ENCODE measurements around the gene CNKSR1. TPM values are rescaled to one million over a fixed set of nuclear protein-coding genes. Genes with fewer than 3 reads are reported as not detected.

The CNKSR1 gene
- total and polyA plus RNA-seq, 2 of the 13 experiments (the other 11 are each of a cell fraction or from before 2014, with no cell fraction given) = 3.4 to 8.9 TPM

DNA sequence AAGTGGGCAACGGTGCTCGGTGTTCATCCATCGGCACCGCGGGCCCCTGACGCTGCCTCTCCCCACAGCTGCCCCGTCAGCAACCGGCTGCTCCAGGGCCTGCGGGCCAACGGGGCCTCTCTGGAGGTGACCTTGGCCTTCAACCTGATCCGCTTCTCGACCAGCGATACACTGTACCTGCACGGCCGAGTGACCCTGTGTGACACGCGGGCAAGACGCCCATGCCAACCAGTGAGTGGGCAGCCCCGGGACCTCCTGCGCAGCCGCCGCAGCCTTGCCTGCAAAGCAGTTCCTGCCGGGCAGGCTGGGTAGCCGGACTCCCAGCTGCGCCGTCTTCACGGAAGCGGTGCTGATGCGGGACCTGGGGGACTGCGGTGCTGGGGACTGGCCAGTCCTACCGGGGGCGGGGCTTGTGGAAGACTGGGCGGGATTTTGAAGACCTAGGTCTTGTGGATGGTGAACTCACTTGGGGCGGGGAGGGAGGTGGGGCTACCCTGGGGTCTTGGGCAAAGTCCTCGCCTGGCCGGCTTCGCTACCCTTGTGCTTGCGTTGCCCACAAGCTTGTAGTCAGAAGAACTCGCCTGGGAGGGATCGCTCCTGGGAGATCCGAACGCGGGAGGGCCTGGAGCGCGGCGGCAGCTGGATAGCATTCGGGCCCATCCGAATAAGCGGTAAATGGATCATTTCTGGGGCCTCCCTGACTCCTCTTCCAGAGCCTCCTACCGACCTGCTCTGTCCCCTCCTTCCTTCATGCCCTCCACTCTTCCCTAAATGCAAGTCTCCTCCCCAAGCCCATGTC, 47.9 kb downstream of the CNKSR1 start (continued):
- TF ChIP-seq TBX2 (CRISPR knock-in tag; IDR thresholded peaks at IDR 0.05; ENCODE audit: borderline replicate concordance) (peak; percentile 71; the same call in 1 of the 2 replicates), ZFP90 (CRISPR knock-in tag; IDR thresholded peaks at IDR 0.05; ENCODE audit: borderline replicate concordance) (0 out of 2 replicates have a peak, but pooled peaks have one; percentile 79), ZFP82 (CRISPR knock-in tag; IDR thresholded peaks at IDR 0.05; ENCODE audit: borderline replicate concordance) (no peak), MATR3 (CRISPR knock-in tag; IDR thresholded peaks at IDR 0.05) (no peak), ZNF547 (CRISPR knock-in tag; IDR thresholded peaks at IDR 0.05) (no peak; the same call in 1 of the 2 replicates)
- TF ChIP-seq, protein P1, sequence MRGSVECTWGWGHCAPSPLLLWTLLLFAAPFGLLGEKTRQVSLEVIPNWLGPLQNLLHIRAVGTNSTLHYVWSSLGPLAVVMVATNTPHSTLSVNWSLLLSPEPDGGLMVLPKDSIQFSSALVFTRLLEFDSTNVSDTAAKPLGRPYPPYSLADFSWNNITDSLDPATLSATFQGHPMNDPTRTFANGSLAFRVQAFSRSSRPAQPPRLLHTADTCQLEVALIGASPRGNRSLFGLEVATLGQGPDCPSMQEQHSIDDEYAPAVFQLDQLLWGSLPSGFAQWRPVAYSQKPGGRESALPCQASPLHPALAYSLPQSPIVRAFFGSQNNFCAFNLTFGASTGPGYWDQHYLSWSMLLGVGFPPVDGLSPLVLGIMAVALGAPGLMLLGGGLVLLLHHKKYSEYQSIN (CRISPR knock-in tag; IDR thresholded peaks at IDR 0.05; ENCODE audit: borderline replicate concordance) = no peak
- TF ChIP-seq, protein P2, sequence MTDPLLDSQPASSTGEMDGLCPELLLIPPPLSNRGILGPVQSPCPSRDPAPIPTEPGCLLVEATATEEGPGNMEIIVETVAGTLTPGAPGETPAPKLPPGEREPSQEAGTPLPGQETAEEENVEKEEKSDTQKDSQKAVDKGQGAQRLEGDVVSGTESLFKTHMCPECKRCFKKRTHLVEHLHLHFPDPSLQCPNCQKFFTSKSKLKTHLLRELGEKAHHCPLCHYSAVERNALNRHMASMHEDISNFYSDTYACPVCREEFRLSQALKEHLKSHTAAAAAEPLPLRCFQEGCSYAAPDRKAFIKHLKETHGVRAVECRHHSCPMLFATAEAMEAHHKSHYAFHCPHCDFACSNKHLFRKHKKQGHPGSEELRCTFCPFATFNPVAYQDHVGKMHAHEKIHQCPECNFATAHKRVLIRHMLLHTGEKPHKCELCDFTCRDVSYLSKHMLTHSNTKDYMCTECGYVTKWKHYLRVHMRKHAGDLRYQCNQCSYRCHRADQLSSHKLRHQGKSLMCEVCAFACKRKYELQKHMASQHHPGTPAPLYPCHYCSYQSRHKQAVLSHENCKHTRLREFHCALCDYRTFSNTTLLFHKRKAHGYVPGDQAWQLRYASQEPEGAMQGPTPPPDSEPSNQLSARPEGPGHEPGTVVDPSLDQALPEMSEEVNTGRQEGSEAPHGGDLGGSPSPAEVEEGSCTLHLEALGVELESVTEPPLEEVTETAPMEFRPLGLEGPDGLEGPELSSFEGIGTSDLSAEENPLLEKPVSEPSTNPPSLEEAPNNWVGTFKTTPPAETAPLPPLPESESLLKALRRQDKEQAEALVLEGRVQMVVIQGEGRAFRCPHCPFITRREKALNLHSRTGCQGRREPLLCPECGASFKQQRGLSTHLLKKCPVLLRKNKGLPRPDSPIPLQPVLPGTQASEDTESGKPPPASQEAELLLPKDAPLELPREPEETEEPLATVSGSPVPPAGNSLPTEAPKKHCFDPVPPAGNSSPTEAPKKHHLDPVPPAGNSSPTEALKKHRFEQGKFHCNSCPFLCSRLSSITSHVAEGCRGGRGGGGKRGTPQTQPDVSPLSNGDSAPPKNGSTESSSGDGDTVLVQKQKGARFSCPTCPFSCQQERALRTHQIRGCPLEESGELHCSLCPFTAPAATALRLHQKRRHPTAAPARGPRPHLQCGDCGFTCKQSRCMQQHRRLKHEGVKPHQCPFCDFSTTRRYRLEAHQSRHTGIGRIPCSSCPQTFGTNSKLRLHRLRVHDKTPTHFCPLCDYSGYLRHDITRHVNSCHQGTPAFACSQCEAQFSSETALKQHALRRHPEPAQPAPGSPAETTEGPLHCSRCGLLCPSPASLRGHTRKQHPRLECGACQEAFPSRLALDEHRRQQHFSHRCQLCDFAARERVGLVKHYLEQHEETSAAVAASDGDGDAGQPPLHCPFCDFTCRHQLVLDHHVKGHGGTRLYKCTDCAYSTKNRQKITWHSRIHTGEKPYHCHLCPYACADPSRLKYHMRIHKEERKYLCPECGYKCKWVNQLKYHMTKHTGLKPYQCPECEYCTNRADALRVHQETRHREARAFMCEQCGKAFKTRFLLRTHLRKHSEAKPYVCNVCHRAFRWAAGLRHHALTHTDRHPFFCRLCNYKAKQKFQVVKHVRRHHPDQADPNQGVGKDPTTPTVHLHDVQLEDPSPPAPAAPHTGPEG (CRISPR knock-in tag; IDR thresholded peaks at IDR 0.05) = peak; percentile 65; the same call in 1 of the 2 replicates
- TF ChIP-seq, protein P3, sequence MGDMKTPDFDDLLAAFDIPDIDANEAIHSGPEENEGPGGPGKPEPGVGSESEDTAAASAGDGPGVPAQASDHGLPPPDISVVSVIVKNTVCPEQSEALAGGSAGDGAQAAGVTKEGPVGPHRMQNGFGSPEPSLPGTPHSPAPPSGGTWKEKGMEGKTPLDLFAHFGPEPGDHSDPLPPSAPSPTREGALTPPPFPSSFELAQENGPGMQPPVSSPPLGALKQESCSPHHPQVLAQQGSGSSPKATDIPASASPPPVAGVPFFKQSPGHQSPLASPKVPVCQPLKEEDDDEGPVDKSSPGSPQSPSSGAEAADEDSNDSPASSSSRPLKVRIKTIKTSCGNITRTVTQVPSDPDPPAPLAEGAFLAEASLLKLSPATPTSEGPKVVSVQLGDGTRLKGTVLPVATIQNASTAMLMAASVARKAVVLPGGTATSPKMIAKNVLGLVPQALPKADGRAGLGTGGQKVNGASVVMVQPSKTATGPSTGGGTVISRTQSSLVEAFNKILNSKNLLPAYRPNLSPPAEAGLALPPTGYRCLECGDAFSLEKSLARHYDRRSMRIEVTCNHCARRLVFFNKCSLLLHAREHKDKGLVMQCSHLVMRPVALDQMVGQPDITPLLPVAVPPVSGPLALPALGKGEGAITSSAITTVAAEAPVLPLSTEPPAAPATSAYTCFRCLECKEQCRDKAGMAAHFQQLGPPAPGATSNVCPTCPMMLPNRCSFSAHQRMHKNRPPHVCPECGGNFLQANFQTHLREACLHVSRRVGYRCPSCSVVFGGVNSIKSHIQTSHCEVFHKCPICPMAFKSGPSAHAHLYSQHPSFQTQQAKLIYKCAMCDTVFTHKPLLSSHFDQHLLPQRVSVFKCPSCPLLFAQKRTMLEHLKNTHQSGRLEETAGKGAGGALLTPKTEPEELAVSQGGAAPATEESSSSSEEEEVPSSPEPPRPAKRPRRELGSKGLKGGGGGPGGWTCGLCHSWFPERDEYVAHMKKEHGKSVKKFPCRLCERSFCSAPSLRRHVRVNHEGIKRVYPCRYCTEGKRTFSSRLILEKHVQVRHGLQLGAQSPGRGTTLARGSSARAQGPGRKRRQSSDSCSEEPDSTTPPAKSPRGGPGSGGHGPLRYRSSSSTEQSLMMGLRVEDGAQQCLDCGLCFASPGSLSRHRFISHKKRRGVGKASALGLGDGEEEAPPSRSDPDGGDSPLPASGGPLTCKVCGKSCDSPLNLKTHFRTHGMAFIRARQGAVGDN (CRISPR knock-in tag; IDR thresholded peaks at IDR 0.05) = peak; percentile 90
- TF ChIP-seq, protein P4, sequence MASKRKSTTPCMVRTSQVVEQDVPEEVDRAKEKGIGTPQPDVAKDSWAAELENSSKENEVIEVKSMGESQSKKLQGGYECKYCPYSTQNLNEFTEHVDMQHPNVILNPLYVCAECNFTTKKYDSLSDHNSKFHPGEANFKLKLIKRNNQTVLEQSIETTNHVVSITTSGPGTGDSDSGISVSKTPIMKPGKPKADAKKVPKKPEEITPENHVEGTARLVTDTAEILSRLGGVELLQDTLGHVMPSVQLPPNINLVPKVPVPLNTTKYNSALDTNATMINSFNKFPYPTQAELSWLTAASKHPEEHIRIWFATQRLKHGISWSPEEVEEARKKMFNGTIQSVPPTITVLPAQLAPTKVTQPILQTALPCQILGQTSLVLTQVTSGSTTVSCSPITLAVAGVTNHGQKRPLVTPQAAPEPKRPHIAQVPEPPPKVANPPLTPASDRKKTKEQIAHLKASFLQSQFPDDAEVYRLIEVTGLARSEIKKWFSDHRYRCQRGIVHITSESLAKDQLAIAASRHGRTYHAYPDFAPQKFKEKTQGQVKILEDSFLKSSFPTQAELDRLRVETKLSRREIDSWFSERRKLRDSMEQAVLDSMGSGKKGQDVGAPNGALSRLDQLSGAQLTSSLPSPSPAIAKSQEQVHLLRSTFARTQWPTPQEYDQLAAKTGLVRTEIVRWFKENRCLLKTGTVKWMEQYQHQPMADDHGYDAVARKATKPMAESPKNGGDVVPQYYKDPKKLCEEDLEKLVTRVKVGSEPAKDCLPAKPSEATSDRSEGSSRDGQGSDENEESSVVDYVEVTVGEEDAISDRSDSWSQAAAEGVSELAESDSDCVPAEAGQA (IDR thresholded peaks at IDR 0.05; ENCODE audit: low read depth) = no peak
- TF ChIP-seq, protein P4 (CRISPR knock-in tag; IDR thresholded peaks at IDR 0.05; ENCODE audit: borderline replicate concordance) = no peak

Measured in HepG2 (cell line).